ENCODE measurements around the gene PSTK. TPM values are rescaled to one million over a fixed set of nuclear protein-coding genes. Genes with fewer than 3 reads are reported as not detected.

The PSTK gene
- total RNA-seq, 2 donors from 2014 or later = 7.0 to 7.1 TPM

GRCh38 chr10:122999347-122999746 lies 19.1 kb downstream of the PSTK start:
- peak overlapping the region; percentile 55 for H3K27ac Mint-ChIP-seq
- peaks cover 36% of the 10 kb centered on the region for H3K36me3 Mint-ChIP-seq (ENCODE audit: low read depth)
- WGBS, 2 experiments (ENCODE audit: insufficient coverage in 1 of 2, insufficient read length in 1 of 2) = 78 to 86% methylated on average over 2 of the region's 3 CpGs
- no peaks in the 10 kb centered on the region for H3K9me3 ChIP-seq (ENCODE audit: control insufficient read depth, low read length)
- no peak overlapping the region for H3K4me3 Mint-ChIP-seq
- no peak overlapping the region for H3K27ac ChIP-seq (ENCODE audit: low read depth, low read length)
- peaks cover 27% of the 10 kb centered on the region for H3K4me1 Mint-ChIP-seq
- peaks cover 6% of the 10 kb centered on the region for H3K4me1 ChIP-seq (ENCODE audit: control insufficient read depth, insufficient read depth, low read length)
- no peak for TF ChIP-seq CTCF (conservative IDR thresholded peaks at IDR 0.05)
- H3K27me3 Mint-ChIP-seq (ENCODE audit: insufficient read depth) = no peaks in the 10 kb centered on the region
- no peak overlapping the region for H3K9ac ChIP-seq (ENCODE audit: extremely low read depth, low read length, poor library complexity, severe bottlenecking)
- H3K4me3 ChIP-seq (ENCODE audit: low read length) = no peak overlapping the region
- no peak for DNase-seq
- peaks cover 19% of the 10 kb centered on the region for H3K36me3 ChIP-seq (ENCODE audit: control insufficient read depth, insufficient read depth, low read length)
- no peaks in the 10 kb centered on the region for H3K9me3 Mint-ChIP-seq
- no peaks in the 10 kb centered on the region for H3K27me3 ChIP-seq (ENCODE audit: control insufficient read depth, insufficient read depth, low read length, poor library complexity, severe bottlenecking)

GRCh38 chr10:123000155-123000554 lies 20.0 kb downstream of the PSTK start:
- peaks cover 30% of the 10 kb centered on the region for H3K36me3 Mint-ChIP-seq (ENCODE audit: low read depth)
- no peak overlapping the region for H3K27ac ChIP-seq (ENCODE audit: low read depth, low read length)
- H3K4me3 Mint-ChIP-seq = no peak overlapping the region
- H3K27me3 Mint-ChIP-seq (ENCODE audit: insufficient read depth) = no peaks in the 10 kb centered on the region
- peaks cover 29% of the 10 kb centered on the region for H3K4me1 Mint-ChIP-seq
- no peaks in the 10 kb centered on the region for H3K9me3 ChIP-seq (ENCODE audit: control insufficient read depth, low read length)
- H3K4me1 ChIP-seq (ENCODE audit: control insufficient read depth, insufficient read depth, low read length) = peaks cover 6% of the 10 kb centered on the region
- peaks cover 12% of the 10 kb centered on the region for H3K36me3 ChIP-seq (ENCODE audit: control insufficient read depth, insufficient read depth, low read length)
- no peak overlapping the region for H3K9ac ChIP-seq (ENCODE audit: extremely low read depth, low read length, poor library complexity, severe bottlenecking)
- WGBS, 2 experiments (ENCODE audit: insufficient coverage in 1 of 2, insufficient read length in 1 of 2) = 93 to 100% methylated on average over 1 to 3 of the region's 3 CpGs
- H3K9me3 Mint-ChIP-seq = no peaks in the 10 kb centered on the region
- no peak for TF ChIP-seq CTCF (conservative IDR thresholded peaks at IDR 0.05)
- no peak for DNase-seq
- H3K27ac Mint-ChIP-seq = no peak overlapping the region
- no peak overlapping the region for H3K4me3 ChIP-seq (ENCODE audit: low read length)
- H3K27me3 ChIP-seq (ENCODE audit: control insufficient read depth, insufficient read depth, low read length, poor library complexity, severe bottlenecking) = no peaks in the 10 kb centered on the region

GRCh38 chr10:123001370-123001769 lies 21.2 kb downstream of the PSTK start:
- peaks cover 4% of the 10 kb centered on the region for H3K36me3 ChIP-seq (ENCODE audit: control insufficient read depth, insufficient read depth, low read length)
- H3K4me3 ChIP-seq (ENCODE audit: low read length) = no peak overlapping the region
- no peak for DNase-seq
- WGBS, 2 experiments (ENCODE audit: insufficient coverage in 1 of 2, insufficient read length in 1 of 2) = 97 to 100% methylated on average over 2 of the region's 2 CpGs
- TF ChIP-seq CTCF (conservative IDR thresholded peaks at IDR 0.05) = no peak
- H3K4me1 ChIP-seq (ENCODE audit: control insufficient read depth, insufficient read depth, low read length) = peaks cover 15% of the 10 kb centered on the region
- Mint-ChIP-seq H3K27ac (no peak overlapping the region), H3K36me3 (ENCODE audit: low read depth) (peaks cover 20% of the 10 kb centered on the region), H3K27me3 (ENCODE audit: insufficient read depth) (no peaks in the 10 kb centered on the region), H3K4me3 (no peak overlapping the region), H3K9me3 (no peaks in the 10 kb centered on the region), H3K4me1 (peaks cover 40% of the 10 kb centered on the region)
- H3K9ac ChIP-seq (ENCODE audit: extremely low read depth, low read length, poor library complexity, severe bottlenecking) = no peak overlapping the region
- H3K27me3 ChIP-seq (ENCODE audit: control insufficient read depth, insufficient read depth, low read length, poor library complexity, severe bottlenecking) = no peaks in the 10 kb centered on the region
- no peaks in the 10 kb centered on the region for H3K9me3 ChIP-seq (ENCODE audit: control insufficient read depth, low read length)
- H3K27ac ChIP-seq (ENCODE audit: low read depth, low read length) = no peak overlapping the region

Data from endodermal cell (in vitro differentiated cells).